ENCODE data around the gene PITPNB.

PITPNB gene

GRCh38 chr22:27863001-27863400 lies 56.1 kb downstream of the PITPNB start:
- DNase-seq (ENCODE audit: low read depth in 1 of 2, low spot score in 1 of 2) = no peak

- no peak for DNase-seq (ENCODE audit: low read depth in 1 of 2, low spot score in 1 of 2)
These were observed 59.7 kb downstream of the PITPNB start for GRCh38 chr22:27859336-27859735.

GRCh38 chr22:27858626-27859025 lies 60.4 kb downstream of the PITPNB start:
- DNase-seq (ENCODE audit: low read depth in 1 of 2, low spot score in 1 of 2) = no peak

- DNase-seq (ENCODE audit: low read depth in 1 of 2, low spot score in 1 of 2) = no peak
These were observed 61.6 kb downstream of the PITPNB start for GRCh38 chr22:27857443-27857842.

- no peak for DNase-seq (ENCODE audit: low read depth in 1 of 2, low spot score in 1 of 2)
These were observed 62.7 kb downstream of the PITPNB start for GRCh38 chr22:27856386-27856785.

- no peak for DNase-seq (ENCODE audit: low read depth in 1 of 2, low spot score in 1 of 2)
These were observed 65.6 kb downstream of the PITPNB start for GRCh38 chr22:27853424-27853823.

- DNase-seq (ENCODE audit: low read depth in 1 of 2, low spot score in 1 of 2) = no peak
These were observed 66.9 kb downstream of the PITPNB start for GRCh38 chr22:27851974-27852746.

- DNase-seq (ENCODE audit: low read depth in 1 of 2, low spot score in 1 of 2) = no peak
These were observed 69.0 kb downstream of the PITPNB start for GRCh38 chr22:27850000-27850521.

- no peak for DNase-seq (ENCODE audit: low read depth in 1 of 2, low spot score in 1 of 2)
These were observed 71.1 kb downstream of the PITPNB start for GRCh38 chr22:27848005-27848404.

- no peak for DNase-seq (ENCODE audit: low read depth in 1 of 2, low spot score in 1 of 2)
These were observed 72.1 kb downstream of the PITPNB start for GRCh38 chr22:27846910-27847309.

- no peak for DNase-seq (ENCODE audit: low read depth in 1 of 2, low spot score in 1 of 2)
These were observed 72.8 kb downstream of the PITPNB start for GRCh38 chr22:27846248-27846757.

- no peak for DNase-seq (ENCODE audit: low read depth in 1 of 2, low spot score in 1 of 2)
These were observed 73.4 kb downstream of the PITPNB start for GRCh38 chr22:27845644-27846043.

GRCh38 chr22:27844656-27845591 lies 74.1 kb downstream of the PITPNB start:
- DNase-seq (ENCODE audit: low read depth in 1 of 2, low spot score in 1 of 2) = no peak

GRCh38 chr22:27844256-27844655 lies 74.8 kb downstream of the PITPNB start:
- DNase-seq (ENCODE audit: low read depth in 1 of 2, low spot score in 1 of 2) = no peak

GRCh38 chr22:27843441-27843840 lies 75.6 kb downstream of the PITPNB start:
- DNase-seq (ENCODE audit: low read depth in 1 of 2, low spot score in 1 of 2) = no peak

GRCh38 chr22:27842669-27843431 lies 76.2 kb downstream of the PITPNB start:
- no peak for DNase-seq (ENCODE audit: low read depth in 1 of 2, low spot score in 1 of 2)

- no peak for DNase-seq (ENCODE audit: low read depth in 1 of 2, low spot score in 1 of 2)
These were observed 76.9 kb downstream of the PITPNB start for GRCh38 chr22:27842201-27842600.

GRCh38 chr22:27840436-27840835 lies 78.6 kb downstream of the PITPNB start:
- no peak for DNase-seq (ENCODE audit: low read depth in 1 of 2, low spot score in 1 of 2)

- DNase-seq (ENCODE audit: low read depth in 1 of 2, low spot score in 1 of 2) = no peak
These were observed 79.9 kb downstream of the PITPNB start for GRCh38 chr22:27839057-27839660.

- no peak for DNase-seq (ENCODE audit: low read depth in 1 of 2, low spot score in 1 of 2)
These were observed 82.9 kb downstream of the PITPNB start for GRCh38 chr22:27836181-27836580.

- no peak for DNase-seq (ENCODE audit: low read depth in 1 of 2, low spot score in 1 of 2)
These were observed 83.6 kb downstream of the PITPNB start for GRCh38 chr22:27835446-27835845.
